COLO829 (cell line): ENCODE measurements around the gene CELF2.

Source experiments
- DNase-seq: peaks from one replicate; pipeline ENCODE4 v3.0.0; 2012; ENCODE audit warnings: low spot score

The CELF2 gene

DNA sequence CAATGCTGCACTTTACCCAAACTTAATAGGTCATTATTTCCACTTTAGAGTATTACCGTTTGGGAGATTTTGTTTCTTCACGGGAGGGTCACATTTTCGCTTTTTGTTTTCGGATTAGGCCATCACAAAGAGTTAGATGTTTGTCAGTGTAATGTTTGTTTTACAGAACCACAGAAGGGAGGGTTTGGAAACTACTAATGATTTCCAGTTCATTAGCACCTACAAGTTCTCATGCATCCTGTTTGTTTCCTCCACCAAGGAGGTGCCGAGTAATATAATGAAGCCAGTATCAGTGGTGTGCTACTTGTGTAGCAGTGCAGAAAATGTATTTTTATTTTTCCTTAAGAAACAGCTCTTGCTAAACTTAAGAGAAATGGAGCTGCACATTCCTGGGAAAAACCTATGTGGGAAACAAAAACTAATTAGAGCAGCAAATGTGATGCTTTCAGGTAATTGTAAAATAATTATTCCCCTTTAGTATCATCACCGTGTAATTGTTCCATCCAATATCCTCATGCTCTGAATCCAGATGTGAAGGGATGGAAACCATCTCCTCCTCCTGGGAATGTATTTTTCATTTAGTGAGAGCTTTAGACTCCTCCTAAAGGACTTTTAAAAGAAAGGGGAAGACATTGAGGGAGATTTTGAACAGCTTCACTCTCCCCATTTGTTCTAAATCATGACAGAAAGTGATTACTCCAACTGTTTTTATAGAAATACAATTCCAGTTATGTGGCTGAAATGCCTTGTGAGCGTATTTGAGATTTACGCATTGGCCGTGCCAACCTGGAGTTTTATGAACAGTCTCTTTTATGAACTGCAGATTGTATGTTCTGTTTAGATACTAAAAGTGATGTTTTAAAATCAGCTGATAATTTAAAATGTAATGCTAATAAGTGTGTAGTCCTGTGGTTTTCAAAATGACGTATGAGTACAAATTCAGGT, 5.6 kb downstream of the CELF2 start:
- DNase-seq = no peak

DNA sequence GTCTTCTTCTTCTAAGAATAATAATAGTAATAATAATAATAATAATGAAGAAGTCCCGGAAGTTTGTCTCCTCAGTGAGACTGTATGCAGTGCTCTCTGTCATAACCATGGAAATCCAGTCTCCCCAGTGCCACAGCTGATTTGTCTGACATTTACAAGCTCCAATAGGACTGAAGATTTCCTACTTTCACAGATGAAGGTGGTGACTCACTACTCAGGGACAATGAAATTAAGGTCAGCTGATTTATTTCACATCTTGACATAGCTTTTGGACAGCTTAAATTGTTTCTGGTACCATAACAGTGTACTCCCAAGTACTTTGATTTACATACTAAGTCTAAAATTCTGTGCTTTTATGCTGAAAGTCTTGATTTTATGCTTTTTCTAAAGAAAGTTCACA, 6.9 kb downstream of the CELF2 start:
- DNase-seq = peak; percentile 34

DNA sequence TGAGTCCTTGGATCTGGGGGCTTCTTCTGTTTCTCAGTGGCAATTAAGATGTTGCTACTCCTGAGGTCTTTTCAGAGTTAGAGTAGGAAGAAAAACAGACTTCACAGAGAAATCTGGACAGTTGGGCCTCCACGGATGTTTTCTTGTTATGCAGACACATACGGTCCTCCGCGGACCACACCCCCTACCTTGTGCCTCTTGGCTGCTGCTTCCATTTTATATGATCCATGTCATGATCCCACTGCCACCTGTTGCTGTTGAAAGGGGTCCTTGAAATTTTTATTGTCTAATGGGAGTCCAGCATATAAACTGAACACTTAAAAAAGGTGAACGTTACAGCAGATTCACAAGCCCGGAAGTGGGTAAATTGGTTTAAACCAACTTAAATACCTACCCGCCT, 8.3 kb downstream of the CELF2 start:
- DNase-seq = no peak

DNA sequence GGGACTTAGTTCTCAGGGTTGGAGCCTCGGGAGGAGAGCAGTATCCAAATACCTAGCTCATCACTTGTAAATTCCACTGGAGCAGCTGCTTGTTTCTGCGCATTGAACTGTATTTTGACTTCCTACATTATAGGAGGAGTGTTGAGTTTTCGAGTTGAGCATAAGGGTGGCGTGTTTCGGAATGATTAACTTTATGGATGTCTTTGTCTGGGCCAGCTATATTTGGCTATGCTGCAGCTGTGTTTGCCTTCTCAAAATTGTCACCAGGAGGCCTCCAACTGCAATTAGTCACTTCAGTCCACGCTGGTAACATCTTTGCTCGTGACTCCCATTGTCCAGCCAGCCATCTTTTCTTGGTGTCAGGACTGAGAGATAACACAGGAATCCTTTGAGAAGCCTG, 9.1 kb downstream of the CELF2 start:
- DNase-seq = no peak

DNA sequence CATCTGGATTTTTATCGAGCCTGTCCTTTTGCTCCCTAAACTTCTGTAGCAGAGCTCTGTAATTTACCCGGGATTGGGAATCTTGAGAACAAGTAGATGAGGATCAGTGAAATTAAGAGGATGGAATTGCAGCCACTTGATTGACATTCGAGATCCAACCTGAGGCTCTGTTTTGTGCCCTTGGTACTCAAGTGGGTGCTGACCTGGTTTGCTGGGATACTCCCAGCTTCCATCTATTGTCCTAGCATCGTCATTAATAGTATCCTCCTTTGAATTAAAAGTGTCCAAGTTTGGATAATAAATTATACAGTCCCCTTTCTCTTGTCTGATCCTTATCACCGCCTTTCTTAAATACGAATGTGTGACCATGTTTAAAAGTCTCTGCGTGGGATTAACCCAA, 17.1 kb downstream of the CELF2 start:
- DNase-seq = no peak

DNA sequence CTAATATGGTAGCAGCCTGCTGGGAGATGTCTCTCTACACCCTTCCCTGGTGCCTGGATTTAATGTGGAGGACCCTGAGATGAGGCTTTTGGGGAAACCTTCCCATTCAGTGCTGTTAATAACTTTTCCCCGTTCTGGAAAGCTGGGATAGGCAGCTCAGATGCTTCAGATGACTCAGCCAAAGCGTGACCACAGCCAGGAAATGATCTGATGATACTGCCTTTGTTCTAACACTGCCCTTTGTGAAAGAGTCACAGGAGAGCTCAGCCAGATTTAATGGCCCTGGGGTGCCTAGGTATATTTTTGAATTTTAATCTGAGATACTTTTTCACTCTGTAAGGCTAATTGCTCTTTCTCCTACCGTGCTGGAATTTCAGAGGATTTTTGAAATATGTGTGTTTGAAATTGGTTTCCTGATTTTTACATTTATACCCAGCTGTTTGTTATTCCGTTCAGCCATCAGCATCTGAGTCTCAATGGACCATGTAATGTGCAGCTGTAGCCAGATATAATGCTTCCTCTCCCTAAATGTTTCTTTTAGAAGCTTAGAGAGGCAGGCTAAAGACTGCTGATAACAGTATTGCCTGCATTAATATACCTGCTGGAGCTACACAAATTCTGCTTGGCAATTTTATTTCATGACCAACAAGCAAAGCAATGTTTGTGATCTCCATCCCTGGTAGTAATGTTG, 17.8 kb downstream of the CELF2 start:
- DNase-seq = peak; percentile 90

DNA sequence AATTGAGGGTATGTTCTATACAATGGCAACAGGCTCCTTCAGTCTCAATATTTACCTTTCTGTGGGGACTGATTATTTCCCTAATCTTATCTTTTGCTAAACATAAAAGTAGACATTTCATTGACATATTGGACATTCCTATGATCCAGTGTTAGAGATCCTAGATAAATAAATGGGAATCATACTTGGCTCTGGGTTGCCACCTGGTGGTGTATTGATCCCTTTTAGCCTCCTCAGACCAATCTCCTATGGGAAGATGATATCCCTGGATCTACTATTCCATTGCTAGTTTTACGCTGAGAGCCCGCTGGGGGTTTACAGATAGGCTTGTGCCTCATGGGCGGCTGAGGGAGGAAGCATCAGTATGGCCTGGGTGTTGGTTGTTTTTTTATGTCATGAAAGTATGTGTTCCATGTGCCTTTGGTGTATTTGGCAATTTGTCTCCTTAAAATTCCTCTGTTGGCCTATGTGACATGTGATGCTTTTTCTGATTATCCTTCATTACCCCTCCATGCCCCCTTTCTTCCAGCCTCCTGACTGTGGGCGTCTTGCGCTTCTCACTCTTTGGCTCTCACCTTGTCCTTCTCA, 18.8 kb downstream of the CELF2 start:
- peak; percentile 66 for DNase-seq

DNA sequence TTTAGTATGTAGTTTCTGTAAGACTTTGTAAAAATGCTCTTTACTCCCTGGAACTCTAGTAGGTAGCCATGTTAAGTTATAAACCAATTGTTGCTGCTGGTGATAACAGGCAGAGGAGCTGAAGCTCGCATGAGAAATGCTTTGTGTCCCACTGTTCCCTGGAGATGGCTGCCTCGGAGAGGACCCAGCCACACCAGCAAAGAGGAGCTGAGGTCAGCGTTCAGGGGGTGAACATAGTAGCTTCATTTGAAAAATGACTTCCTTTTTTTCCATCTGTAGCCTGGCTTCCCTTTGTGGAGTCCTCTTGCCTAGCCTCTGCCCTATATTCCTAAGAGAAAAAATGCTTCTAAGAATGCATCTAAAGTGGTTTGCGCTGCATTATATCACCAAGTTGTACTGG, 20.3 kb downstream of the CELF2 start:
- DNase-seq = no peak

DNA sequence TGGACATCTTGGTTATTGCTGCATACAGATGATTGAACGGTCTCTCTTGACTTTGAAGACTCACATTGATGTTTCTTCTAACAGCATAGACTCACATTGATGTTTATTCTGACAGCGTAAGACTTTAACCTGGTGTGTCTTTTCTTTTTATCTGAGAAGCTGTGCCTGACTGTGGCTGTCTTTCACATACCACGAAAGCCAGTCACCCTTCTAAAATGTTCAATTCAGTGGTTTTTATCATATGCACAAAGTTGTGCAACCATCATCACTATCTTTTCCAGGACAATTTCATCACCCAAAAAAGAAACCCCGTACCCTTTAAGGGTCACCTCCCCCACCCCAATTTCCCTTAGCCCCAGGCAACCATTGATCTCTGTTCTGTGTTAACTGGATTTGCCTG, 24.7 kb downstream of the CELF2 start:
- no peak for DNase-seq

DNA sequence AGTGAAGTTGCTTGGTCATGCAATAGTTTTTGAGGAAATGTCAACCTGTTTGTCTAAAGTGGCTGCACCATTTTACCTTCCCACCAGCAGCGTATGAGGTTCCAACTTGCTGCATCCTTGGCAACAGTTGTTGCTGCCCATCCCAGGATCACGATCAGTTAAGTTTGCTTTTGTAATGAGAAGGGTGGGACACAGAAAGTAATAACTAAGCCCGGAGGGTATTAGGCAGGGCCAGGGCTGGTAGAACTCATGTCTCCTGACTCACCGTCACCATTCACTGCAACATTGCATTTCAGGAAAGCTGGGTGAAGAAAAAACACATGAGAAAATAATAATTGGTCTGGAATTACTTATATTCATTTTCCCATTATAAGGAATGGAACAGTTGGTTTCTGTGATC, 25.4 kb downstream of the CELF2 start:
- DNase-seq = no peak

DNA sequence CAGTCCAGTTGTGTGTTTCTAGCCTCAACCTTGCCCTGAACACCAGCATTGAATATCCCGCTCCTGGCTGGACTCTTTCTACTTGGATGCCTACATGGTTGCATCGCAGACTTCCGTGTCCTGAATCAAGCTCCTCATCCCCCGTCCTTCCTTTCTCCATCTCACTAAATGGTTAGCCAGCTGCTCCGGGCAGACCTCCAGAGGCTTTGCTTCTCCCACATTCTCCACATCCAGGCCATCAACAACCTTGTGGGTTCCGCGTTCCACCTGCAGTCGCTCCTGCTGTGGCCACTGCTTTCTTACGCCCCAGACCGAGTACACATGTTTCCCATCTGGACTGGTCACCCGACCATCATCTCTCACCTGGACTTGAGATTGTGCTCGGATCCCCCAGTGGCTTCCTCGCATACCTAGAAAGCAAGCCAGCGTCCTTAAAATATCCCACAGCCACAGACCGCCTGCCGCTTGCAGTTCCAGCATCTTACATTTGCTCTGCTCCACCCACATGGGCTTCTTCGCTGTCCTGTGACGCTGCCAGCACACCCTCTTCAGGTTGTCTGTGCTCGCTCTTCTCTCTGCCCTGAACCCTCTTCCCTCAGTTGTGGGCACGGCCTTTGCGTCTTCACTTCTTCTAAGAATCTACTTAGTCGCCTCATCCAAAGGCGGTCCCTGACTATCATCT, 25.9 kb downstream of the CELF2 start:
- no peak for DNase-seq

DNA sequence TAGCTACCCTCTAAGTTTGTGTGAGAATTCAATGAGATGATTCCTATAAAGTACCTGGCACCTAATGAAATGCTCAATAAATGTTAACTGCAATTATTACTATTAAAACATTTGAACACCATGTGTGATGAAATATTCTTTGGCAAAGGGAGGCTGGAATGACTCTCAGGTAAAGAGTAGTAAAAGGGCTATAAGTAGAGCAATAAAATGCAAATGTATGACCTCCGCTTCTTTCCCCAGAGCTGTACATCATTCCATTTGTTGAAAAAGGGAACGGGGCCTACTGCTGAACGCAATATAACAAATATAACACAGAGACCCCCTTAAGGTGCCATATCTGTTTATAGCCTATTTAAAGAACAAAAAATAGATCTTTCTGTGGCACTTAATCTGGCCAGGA, 27.8 kb downstream of the CELF2 start:
- DNase-seq = no peak

DNA sequence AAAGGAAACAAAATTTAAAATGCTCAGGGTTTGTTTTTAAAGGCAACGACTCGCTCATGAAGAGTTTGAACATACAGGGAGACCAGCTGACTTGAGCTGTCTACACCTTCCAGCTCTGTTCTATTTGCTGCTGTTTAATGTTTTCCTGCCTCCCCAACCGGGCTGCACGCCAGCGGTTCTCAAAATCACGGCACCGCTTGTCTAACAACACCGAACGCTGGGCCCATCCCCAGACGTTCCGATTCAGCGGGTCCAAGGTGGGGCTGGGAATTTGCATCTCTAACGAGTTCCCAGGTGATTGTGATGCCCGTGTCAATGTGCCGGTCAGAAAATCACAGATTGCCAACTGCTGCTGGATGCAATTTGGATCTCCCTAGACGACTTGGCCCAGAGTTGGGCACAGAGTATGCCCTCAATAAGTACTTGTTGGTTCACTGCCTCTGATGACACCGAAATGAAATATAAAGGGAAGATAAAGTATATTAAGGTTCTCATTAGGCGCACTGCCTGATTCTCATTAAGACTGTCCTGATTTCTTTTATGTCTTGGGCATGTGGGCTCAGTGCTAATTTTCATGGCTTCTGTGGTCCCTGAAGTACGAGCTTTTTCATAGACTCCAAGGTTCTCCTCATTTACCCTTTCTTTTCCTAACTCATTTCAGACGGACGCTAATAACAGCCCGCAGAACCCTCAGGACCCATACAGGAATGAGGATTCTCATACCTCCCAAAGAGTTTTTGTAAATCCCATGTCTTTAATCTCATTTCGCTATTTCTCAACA, 28.5 kb downstream of the CELF2 start:
- DNase-seq = no peak

DNA sequence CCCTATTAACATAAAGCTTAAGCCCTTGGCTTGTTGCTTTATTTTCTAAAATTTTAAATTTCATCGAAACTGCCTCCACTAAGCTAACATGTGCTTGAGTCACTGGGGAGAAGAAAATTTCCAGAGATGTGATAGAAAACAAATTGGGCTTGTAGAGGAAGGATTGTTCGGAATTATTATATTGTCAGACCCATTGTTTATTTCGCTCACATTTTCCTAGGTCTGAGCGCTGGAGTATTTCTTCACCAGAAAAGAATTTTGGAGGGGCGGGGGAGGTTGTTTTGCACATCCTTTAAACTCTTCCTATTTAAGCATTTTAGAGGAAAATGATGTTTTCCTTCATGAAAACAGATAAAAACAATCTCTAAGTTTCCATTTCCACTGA, 29.1 kb downstream of the CELF2 start:
- DNase-seq = no peak

DNA sequence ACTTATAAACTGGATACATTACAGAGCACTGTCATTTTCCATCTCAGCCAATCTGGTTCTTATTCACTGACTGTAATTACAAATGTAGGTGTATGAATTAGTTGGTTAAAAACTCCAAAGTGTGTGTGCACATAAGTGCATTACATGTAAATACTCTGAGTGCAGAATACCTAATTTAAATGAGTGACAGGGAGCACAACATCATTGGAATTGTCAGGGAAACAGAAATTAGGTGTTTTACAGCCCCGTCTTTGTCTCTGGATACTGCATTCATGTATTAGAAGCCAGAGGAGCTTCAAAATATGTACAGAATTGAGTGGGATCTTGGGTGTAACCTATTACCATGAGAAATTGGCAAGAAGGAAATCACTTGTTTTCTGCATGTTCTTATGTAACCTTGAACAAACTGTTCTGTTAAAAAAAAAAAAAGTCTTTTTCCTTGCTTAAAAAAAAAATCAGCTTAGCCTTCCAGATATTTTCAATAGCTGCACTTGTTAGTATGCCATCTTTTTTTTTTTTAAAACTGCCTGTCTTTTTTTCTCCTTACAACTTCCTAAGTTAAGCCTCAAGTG, 31.1 kb downstream of the CELF2 start:
- no peak for DNase-seq

DNA sequence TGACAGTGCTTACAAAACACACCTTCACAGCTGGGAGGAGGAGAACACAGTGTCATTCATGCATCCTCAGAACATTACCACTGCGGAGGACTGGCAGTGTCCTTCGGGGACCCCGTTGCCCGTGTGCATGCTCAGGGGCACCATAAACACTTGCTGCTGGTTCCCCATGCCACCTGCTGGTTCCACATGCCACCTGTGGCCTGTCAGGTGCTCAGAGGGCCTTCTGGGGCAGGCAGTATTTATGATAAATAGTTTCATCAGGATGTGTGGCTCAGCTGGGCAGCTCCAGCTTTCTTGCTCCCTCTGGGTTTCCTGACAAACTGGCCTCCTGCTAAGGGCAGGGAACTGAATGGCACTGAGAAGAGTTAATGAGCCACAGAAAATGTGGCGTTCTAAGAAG, 32.1 kb downstream of the CELF2 start:
- DNase-seq = no peak

DNA sequence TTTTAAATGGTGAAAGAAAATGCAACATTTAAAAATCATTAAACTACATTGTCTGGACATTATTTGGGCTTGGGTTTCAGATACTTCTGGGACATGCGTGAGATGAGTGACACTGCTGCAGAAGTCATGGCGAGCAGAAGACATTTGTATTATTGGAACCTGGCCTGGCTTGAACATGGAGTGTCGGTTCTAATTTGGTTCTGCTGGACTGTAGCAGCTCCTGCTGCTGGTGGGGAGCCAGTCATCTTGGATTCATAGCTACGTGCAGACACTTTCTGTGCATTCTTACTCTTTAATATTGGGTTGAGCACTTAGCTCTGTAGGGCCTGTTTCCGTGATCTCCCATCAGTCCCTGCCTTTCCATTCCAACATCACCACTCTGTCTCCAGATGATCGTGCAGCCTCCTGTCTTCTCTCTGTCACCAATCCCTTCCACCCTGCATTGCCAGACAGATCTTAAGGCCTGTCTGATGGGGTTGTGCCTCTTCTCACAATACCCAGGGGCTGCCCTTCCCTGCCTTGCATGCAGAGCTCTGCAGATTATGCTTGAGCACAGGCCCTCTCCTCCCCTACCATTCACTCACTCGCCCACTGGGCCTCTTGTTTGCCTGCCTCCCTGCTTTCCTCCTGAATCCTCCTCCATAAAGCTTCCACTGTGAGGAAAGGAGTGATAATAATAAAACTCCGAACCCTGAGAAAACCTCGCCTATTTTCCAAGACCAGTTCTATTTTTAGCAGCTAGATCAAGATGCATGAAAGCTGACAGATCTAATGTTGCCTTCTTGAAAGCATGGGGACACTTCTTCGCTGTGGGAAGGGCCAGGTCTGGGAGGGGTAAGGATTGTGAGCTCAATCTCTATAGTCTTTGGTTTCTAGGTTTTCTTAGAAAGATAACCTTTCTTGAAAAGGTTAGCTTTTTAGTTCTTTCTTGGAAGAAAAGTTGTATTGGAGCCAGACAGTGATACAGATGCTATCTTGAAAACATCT, 32.9 kb downstream of the CELF2 start:
- no peak for DNase-seq

DNA sequence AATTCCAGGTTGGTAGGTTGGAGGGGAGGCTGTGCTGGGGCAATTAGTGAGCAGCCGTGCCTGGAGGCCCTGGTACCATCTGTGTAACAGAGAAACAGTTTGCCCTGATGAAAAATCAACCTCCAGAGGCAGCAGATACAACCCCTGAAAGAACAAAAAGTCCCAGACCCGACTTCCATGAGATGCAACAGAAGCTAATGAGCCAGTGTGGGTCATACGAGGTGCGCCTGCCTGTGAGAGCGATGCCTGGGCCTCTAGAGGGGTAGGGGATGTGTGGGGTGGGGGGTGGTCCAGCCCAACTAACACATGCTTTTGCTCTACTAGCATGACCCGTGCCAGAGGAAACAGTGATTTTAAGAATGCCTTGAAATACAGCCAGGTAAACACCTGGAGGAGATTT, 39.3 kb downstream of the CELF2 start:
- DNase-seq = no peak

DNA sequence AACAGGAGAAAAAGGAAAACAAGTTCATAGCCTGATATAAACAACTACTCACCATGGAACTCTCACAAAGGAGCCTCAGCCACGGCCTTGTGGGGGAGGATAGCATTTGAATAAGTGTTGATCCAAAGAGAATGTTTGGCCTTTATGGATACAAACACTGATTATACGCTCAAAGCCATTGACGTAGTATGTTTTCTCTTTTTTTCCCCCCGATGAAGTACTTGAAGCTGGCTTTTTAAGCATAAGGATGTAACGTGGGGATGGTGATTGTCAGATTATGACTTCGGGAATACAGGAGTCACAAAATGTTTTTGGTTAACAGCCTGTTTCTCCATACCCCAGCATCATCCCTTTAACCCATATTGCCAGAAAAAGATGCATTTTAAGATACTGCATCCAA, 39.8 kb downstream of the CELF2 start:
- DNase-seq = no peak

DNA sequence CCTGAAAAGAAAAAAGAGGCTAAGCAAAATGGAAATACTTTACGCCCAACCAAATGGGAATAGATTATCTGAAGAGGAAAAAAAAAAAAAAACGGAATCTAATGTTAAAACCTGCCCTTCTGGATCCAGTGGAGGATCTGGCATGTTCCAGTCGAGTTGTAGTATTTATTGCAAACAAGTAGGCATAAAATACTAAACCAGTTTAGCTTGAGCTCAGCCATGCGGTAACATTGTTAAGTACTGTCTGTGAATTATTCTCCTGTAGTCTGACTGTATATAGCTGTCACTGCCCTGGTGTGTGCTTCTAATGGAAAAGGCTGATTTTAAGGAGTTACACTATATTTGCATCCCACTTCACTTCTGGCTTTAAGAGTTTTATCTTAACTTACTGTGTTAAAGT, 40.3 kb downstream of the CELF2 start:
- DNase-seq = no peak
